Measurements from ENCODE around the gene NAT9. TPM values are rescaled to one million over a fixed set of nuclear protein-coding genes. Genes with fewer than 3 reads are reported as not detected.

NAT9 gene
- total RNA-seq, 1 experiment from 2014 or later: 61.0 TPM

DNA sequence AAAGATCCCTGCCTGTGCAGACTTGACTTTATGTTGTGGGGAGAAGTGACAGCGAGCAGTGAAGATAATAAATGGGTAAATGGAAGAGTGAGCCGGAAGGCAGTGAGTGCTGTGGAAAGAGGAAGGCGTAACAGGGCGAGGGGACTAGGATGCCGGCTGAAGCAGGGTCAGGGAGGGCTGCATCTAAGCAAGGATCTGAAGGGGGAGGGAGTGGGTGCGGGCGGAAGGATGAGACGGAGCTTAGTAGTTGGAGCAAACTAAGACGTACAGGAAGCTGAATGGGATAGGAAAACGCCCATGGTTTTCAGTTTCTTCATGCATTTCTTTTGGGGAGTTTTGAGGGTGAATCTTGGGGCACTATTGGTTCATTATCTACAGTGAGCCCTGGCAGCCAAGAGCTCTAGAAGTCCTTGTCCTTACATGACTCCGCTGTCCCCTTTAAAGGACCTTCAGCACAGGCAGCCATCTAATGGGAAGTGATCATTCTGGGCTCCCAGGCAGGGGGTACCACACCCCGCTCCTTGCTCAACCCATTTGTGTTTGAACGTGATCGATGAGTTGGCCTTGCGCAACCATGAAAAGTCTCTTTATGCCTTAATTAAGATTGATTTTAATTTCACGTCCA is 10.4 kb upstream of the NAT9 start:
- no peak for DNase-seq (ENCODE audit: low read depth, low spot score)
- in situ Hi-C loops (cut with HindIII; ENCODE audit: low pct_unique_long_range_greater_than_20kb, low sequenced_read_pairs): no loop called here

DNA sequence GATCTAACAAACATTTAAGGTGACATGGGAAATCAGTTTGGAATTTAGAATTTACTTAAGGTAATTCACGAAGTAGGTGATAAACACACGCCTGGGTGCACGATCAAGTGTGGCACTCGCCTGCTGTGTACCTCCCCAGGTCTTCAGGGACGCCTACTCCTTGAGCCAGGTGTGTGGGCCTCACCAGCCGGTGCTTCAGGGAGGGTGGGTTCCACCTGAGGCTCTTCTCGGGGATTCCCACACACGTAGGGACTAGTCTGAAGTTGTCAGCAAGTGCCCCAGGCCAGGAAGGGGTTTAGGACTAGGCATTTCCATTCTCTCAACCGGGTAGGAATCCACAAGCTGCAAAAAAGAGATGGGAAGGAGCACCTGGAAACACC is 9.8 kb upstream of the NAT9 start:
- in situ Hi-C loops (cut with HindIII; ENCODE audit: low pct_unique_long_range_greater_than_20kb, low sequenced_read_pairs): no loop called here
- DNase-seq (ENCODE audit: low read depth, low spot score): no peak

- in situ Hi-C loops (cut with HindIII; ENCODE audit: low pct_unique_long_range_greater_than_20kb, low sequenced_read_pairs): no loop called here
- DNase-seq (ENCODE audit: low read depth, low spot score): no peak
Measured at GRCh38 chr17:74785096-74785980, 9.2 kb upstream of the NAT9 start.

DNA sequence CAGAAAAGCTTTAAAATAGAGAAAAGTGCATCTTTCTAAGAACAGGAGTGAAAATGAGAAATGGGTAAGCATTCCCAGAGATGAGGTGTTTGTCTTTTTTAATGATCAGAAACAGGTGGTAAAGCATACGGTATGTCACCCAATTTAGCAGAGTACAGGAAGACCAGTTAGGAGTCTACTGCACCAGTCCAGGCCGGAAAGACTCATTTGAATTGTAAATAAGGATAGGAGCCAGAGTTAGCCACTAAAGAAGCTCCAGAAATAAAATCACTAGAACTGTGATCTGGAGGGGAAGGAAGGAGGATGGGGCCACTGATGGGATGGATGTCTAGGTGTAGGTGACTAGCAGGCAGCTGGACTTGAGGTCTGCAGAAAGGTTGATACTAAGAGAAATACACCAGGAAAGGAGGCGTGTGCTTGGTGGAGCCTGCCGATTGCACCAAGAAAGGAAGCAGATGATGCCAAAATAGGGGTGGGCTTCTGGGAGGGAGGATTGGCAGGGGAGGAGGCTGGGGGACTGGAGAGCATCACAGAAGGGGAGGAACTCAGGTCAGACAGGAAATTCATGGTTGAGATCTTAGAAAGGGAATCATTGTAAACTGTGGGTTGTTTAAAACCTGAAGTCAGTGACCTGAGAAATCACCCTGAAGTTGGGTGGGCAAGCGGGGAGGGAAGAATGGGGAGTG is 8.1 kb upstream of the NAT9 start:
- in situ Hi-C loops (cut with HindIII; ENCODE audit: low pct_unique_long_range_greater_than_20kb, low sequenced_read_pairs): no loop called here
- no peak for DNase-seq (ENCODE audit: low read depth, low spot score)

DNA sequence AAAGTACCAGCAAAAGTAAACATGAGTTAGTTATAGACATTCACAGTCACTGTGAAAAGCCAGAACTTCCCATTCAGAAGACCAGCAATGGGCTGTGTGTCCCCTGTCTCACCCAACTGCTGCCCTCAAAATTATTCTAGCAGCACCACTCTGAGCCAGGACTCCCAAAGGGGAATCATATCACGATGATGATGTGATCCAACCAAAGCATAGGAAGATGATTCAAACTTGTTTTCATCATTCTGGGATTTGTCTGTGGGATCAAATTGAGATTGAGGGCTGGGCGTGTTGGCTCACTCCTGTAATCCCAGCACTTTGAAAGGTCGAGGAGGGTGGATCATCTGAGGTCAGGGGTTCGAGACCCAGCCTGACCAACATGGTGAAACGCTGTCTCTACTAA is 6.4 kb upstream of the NAT9 start:
- in situ Hi-C loops (cut with HindIII; ENCODE audit: low pct_unique_long_range_greater_than_20kb, low sequenced_read_pairs): no loop called here
- DNase-seq (ENCODE audit: low read depth, low spot score): no peak

DNA sequence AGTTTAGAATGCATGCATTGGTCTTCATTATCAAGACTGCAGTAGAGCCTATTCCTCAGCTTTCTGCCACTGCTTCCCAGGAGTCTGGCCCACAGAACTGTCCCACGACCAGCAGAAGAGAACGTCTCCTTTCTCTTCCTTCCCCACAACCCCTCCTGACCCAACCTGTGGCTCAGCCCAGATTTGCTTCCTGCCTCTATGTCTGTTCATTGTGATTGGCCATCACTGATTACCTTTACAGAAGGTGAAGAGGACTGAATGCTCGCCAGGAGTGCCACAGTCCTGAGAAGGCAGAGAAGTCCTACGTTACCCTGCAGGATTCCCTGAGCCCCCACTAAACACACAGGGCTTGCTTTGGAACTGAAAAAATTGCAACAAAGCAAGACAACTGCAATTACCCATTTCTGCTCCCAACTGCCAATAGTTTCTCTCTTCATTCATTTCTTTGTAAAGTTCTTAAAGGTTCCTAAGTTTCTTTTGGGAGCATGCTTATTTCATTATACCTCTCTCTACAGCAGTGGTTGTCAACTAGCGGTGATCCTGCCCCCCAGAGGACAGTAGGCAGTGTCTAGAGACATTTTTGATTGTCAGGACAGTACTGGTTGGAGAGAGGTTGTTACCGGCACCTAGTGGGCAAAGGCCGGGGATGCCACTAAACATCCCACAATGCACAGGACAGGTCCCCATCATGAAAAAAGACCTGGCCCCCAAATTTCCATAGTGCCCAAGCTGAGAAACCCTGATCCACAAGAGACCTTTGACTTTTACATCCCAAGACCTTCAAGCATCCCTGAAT is 4.5 kb upstream of the NAT9 start:
- peak; percentile 78 for DNase-seq (ENCODE audit: low read depth, low spot score)
- in situ Hi-C loops (cut with HindIII; ENCODE audit: low pct_unique_long_range_greater_than_20kb, low sequenced_read_pairs): no loop called here

- no peak for DNase-seq (ENCODE audit: low read depth, low spot score)
- in situ Hi-C loops (cut with HindIII; ENCODE audit: low pct_unique_long_range_greater_than_20kb, low sequenced_read_pairs): no loop called here
Measured at GRCh38 chr17:74779948-74780400, 3.8 kb upstream of the NAT9 start.

DNA sequence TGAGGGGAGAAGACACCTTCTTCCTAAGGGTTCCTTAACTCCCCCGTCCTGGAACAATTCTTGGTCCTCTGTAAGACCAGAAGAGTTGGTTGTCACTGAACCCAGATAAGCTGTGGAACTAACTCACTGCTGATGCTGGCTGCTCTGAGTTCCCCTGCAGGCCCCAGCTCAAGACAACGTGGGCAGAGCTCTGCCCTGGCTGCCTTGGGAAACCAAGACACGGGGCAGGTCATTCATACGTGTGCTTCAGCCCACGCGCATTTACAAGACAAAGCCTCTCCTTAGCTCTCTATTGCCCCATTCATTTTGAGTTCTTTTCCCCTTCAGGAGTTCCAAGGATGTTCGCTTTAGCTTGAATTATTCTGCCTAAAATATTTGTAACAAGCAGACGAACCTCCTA is 3.4 kb upstream of the NAT9 start:
- in situ Hi-C loops (cut with HindIII; ENCODE audit: low pct_unique_long_range_greater_than_20kb, low sequenced_read_pairs): no loop called here

GRCh38 chr17:74778960-74779359 is 2.8 kb upstream of the NAT9 start:
- no peak for DNase-seq (ENCODE audit: low read depth, low spot score)
- in situ Hi-C loops (cut with HindIII; ENCODE audit: low pct_unique_long_range_greater_than_20kb, low sequenced_read_pairs): no loop called here

More for the DNA sequence above, 3.4 kb upstream of the NAT9 start:
- no peak for DNase-seq (ENCODE audit: low read depth, low spot score)

DNA sequence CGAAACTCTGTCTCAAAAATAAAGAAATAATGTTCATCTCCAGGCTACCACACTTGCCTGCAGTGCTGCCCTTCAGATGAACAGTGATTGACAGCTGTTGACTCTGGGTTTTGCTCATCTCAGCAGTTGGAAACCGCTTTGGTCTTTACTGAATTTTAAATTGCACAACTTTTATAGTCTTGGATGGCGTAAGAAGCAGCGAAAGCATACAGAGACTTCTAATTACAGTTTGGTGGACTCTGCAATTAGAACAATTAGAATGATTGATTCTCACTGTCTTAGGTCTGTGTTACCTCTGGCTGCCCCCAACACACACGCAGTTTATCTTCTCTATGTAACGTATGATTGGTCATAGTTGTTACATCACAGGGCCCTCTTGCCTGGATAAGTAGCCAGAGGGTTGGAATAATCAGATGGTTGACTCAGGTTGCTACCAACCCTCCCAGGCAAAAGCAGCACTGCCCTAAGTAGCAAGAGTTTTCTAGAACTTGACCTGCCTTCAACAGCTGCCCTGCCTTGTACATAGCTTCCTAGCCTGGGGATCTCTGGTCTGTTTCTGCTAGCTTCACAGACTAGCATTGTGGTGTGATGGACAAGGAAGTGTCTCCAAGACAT is 1.9 kb upstream of the NAT9 start:
- in situ Hi-C loops (cut with HindIII; ENCODE audit: low pct_unique_long_range_greater_than_20kb, low sequenced_read_pairs): no loop called here
- no peak for DNase-seq (ENCODE audit: low read depth, low spot score)

DNA sequence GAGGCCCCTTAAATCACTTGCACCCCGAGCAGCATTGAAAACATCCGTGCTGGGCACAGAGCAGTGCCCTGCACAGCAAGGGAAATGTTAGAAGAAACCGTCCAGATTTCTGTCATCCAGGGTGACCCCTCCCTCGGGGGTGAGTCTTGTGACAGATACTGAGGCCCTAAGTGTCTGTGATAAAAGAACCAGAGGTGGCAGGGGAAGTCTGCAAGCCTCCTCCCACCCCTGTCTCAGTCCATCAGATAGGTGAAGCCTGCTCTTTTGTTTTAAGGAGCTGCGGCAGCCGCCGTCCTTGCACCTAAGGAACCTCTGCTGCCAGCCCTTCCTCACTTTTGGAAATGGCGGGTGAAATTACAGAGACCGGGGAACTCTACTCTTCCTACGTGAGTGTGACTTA is 845 bp upstream of the NAT9 start:
- in situ Hi-C loops (cut with HindIII; ENCODE audit: low pct_unique_long_range_greater_than_20kb, low sequenced_read_pairs): no loop called here
- DNase-seq (ENCODE audit: low read depth, low spot score): no peak

DNA sequence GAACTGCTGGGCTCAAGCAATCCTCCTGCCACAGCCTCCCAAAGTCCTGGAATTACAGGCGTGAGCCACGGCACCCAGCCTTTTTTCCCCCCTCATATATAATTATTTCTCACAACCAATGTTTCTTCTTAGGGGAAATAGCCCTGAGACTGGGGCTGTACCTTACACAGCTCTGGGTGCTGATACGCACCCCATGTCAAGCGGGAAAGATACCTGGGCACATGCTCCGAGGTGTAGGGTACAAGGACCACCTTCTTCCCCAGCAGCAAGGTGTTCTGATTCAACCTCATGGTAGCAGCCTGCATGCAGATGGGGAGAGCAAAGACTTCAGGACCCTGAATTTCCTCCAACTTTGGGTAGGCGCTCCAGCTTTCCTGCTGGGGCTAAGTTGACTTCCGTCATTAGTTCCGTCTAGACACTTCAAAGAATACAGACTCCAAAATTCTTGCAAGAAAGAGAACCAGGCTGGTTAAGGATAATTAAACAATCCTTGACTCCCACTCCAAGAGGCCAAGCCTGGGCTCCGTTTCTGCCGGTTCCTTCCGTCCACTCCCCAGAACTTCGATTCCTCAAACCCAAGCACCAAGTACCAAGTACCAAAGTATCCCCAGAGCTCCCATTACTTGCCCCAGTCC is 619 bp downstream of the NAT9 start:
- no peak for DNase-seq (ENCODE audit: low read depth, low spot score)
- in situ Hi-C loops (cut with HindIII; ENCODE audit: low pct_unique_long_range_greater_than_20kb, low sequenced_read_pairs): no loop called here

GRCh38 chr17:74773871-74774286 is 2.3 kb downstream of the NAT9 start:
- no peak for DNase-seq (ENCODE audit: low read depth, low spot score)
- in situ Hi-C loops (cut with HindIII; ENCODE audit: low pct_unique_long_range_greater_than_20kb, low sequenced_read_pairs): no loop called here

GRCh38 chr17:74773414-74773813 is 2.7 kb downstream of the NAT9 start:
- in situ Hi-C loops (cut with HindIII; ENCODE audit: low pct_unique_long_range_greater_than_20kb, low sequenced_read_pairs): no loop called here
- DNase-seq (ENCODE audit: low read depth, low spot score): no peak

DNA sequence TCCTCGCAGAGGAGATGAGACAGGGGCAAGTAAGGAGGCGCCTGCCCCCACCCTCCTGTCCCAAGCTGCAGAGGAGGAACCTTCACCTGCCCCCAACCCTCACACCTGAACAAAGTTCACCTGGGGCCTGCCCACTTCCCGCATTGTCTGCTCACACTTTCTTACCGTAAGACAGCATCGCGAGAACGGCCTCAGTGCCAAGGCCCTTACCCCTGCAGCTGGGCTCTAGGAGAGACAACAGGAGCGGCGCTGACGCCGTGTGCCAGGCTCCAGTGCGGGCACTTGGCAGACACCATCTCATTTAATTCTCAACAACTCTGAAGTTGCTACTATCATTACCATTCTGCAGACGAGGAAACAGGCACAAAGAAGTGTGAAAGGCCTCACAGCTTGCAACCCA is 4.1 kb downstream of the NAT9 start:
- in situ Hi-C loops (cut with HindIII; ENCODE audit: low pct_unique_long_range_greater_than_20kb, low sequenced_read_pairs): no loop called here
- no peak for DNase-seq (ENCODE audit: low read depth, low spot score)

DNA sequence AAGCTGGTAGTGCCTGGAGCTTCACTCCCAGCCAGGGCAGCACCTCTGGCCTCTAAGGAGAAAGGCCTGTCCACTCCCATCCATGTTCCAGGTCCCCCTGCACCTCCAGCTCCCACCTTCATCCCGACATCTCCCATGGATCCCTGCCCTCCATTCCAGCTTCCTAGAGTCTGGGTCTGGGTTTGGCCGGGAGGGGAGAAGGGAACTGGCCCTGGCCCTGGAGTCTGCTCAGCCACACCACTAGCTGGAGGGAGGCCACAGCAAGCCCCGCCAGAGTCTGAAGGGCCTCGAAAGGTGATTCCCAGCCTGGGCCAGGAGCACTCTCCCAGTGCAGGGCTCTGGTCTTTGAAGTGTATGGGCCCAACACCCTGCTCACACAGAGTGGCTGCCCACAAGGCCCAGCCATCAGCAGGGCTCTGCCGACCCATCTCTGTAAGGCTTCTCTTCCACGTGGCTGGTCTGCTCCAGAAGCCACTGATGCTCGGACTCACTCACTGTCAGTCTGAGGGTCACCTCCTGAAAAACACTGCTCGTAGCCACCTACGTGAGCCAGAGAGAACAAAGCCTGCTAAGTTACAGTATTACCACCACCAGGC is 4.7 kb downstream of the NAT9 start:
- in situ Hi-C loops (cut with HindIII; ENCODE audit: low pct_unique_long_range_greater_than_20kb, low sequenced_read_pairs): no loop called here
- DNase-seq (ENCODE audit: low read depth, low spot score): no peak

Data from SK-MEL-5 (cell line).